Right lobe of liver (tissue), 4 donors: ENCODE data around the gene ADPRHL1.
"Not testable (repeated sequence)": the region's sequence is repeated elsewhere in the genome, so short reads cannot be mapped to it uniquely, and the experiment has no call there.

Experiments
- CTCF ChIP-seq, 4 donors: fragments of 200-600 bp in 3 of 4; fragments of 450-650 bp in 1 of 4; IDR thresholded peaks; one replicate each; pipeline versions ENCODE4 v1.5.1 to v1.8.0; 2016 to 2022; ENCODE audit warnings: antibody characterized with exemption in 4 of 4, mild to moderate bottlenecking in 2 of 4
- POLR2A ChIP-seq: fragments of 450-650 bp; IDR thresholded peaks from one replicate; pipeline ENCODE4 v1.6.1; 2017; ENCODE audit warnings: antibody characterized with exemption, mild to moderate bottlenecking
- donor health status: DM: no; HTN: no; CAD: no.
- donor health status: DM: no; HTN: no; CAD: no.
- donor health status: DM: no; HTN: yes; CAD: no.

GRCh38 chr13:113371701-113372100 is 81.6 kb downstream of the ADPRHL1 start:
- TF ChIP-seq CTCF (IDR thresholded peaks at IDR 0.05); POLR2A: not testable (repeated sequence)
